Ovary (tissue), 9 donors: Measurements from ENCODE around the gene ZNF362. TPM values are rescaled to one million over a fixed set of nuclear protein-coding genes. Genes with fewer than 3 reads are reported as not detected.

ENCODE experiments used
- DNase-seq, 5 donors: peaks; one replicate each; pipeline ENCODE4 v3.0.0-alpha.2; 2019 to 2020
- H3K27ac ChIP-seq, 2 donors: fragments of 200-600 bp; one replicate each; pipeline versions ENCODE4 v1.5.1 to v1.8.0; 2019 to 2022
- H3K27me3 ChIP-seq: fragments of 200-600 bp; one replicate; pipeline ENCODE4 v1.8.0; 2022
- H3K36me3 ChIP-seq: fragments of 200-600 bp; sonication (generic); one replicate; pipeline ENCODE4 v1.5.1; 2019
- H3K4me1 ChIP-seq: one replicate; pipeline ENCODE4 v1.8.1; 2013; ENCODE audit warnings: mild to moderate bottlenecking, moderate library complexity; ENCODE audit not compliant: insufficient read depth
- H3K4me3 ChIP-seq: fragments of 200-600 bp; sonication (generic); one replicate; pipeline ENCODE4 v1.5.1; 2017
- H3K9me3 ChIP-seq, 2 donors: fragments of 200-600 bp in 1 of 2; sonication (generic) in 1 of 2; one replicate each; pipeline versions ENCODE4 v1.5.1 to v1.8.1; 2013 to 2019; ENCODE audit warnings: mild to moderate bottlenecking in 1 of 2, moderate library complexity in 1 of 2
- EP300 ChIP-seq: sonication (generic); formaldehyde crosslinking; IDR thresholded peaks from one replicate; pipeline ENCODE4 v1.6.1; 2017; ENCODE audit warnings: antibody characterized with exemption
- POLR2A ChIP-seq: fragments of 450-650 bp; IDR thresholded peaks from one replicate; pipeline ENCODE4 v1.6.1; 2017; ENCODE audit warnings: antibody characterized with exemption, mild to moderate bottlenecking, moderate library complexity
- WGBS, 3 donors: extraction: QIAGEN DNeasy Blood & Tissue Kit in 1 of 3; methylation state at CpG; one replicate each; pipeline versions ENCODE4 v1.1.5 to v1.1.7; 2013 to 2017; 5-methylcytosine and 5-hydroxymethylcytosine counted together
- intact Hi-C, 4 donors: fragments of 100-400 bp; cut with DNase I; formaldehyde crosslinking; loops; one replicate each; pipeline versions ENCODE4 v1.11.0 to v1.15.1; 2022 to 2023
- polyA plus RNA-seq, 2 donors: library from polyadenylated mRNA; stranded (reverse); fragments of 200-250 nt in 1 of 2; fragments of 350-450 nt in 1 of 2; fragmentation: Illumina TruSeq in 1 of 2; extraction: RNeasy Lipid Tissue Mini Kit (QIAGEN cat#74804) in 1 of 2; gene quantifications; one replicate each; pipeline ENCODE4 v1.2.3, GENCODE V29; 2013 to 2014
- total RNA-seq, 7 donors: library from RNA; depleted of rRNA in 2 of 7; stranded (reverse); fragments of >200 nt in 2 of 7; fragmentation: NEBNext Ultra II Directional in 3 of 7; extraction: Animal tissue kit (Norgen Biotek cat#: 25700) in 3 of 7; gene quantifications; one replicate each; pipeline versions ENCODE4 v1.1.0 to v1.2.4, GENCODE V29; 2016 to 2023
- TF ChIP-seq, protein P1 (sequence below), 3 donors: fragments of 450-650 bp in 2 of 3; fragments of 200-600 bp in 1 of 3; IDR thresholded peaks; one replicate each; pipeline versions ENCODE4 v1.5.1 to v1.8.0; 2016 to 2022; ENCODE audit warnings: antibody characterized with exemption in 3 of 3, mild to moderate bottlenecking in 1 of 3
- donor health status: DM: no; HTN: no; CAD: no; lungs with moderate emphysema.
- donor health status: DM: no; HTN: no; CAD: no.
- donor health status: Bipolar disorder and iron deficiency.
- donor health status: DM: yes; HTN: yes; CAD: no.
- donor health status: DM: no; HTN: no; CAD: no.
- donor health status: DM: yes; HTN: yes; CAD: no.

Gene ZNF362
- total and polyA plus RNA-seq, 9 donors, result 8.2 to 52.6 (median 32.7) TPM

DNA sequence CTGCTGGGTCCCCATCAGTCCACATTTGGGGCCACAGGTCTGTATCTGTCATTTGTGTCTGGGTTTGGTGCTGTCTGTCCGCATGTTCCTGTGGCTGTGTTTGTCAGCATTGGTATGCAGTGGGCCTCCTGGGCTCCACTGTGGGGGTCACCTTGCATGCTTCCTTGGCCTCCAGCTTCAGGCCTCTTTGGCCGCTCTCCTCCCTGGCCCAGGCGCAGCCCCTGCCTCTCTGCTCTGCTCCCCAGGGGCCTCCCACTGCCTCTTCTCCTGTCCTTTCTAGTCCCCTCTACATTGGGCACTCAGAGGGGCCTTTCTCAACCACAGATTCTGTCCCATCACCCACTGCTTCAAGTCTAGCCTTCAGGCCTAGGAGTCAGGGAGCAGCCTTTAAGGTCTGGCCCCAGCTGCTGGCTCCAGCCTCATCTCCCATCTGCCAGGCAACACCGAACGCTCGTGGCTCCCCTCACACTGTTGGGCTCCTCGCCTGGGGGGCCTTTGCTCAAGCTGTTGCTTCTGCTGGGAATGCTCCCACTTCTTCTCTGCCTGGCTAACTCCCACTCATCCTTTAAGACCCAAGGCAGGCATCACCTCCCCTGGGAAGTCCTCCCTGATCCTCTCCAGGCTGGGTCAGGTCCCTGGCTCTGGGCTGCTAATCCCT, 14.6 kb downstream of the ZNF362 start:
- TF ChIP-seq POLR2A (no peak), EP300 (no peak)
- TF ChIP-seq, protein P1, sequence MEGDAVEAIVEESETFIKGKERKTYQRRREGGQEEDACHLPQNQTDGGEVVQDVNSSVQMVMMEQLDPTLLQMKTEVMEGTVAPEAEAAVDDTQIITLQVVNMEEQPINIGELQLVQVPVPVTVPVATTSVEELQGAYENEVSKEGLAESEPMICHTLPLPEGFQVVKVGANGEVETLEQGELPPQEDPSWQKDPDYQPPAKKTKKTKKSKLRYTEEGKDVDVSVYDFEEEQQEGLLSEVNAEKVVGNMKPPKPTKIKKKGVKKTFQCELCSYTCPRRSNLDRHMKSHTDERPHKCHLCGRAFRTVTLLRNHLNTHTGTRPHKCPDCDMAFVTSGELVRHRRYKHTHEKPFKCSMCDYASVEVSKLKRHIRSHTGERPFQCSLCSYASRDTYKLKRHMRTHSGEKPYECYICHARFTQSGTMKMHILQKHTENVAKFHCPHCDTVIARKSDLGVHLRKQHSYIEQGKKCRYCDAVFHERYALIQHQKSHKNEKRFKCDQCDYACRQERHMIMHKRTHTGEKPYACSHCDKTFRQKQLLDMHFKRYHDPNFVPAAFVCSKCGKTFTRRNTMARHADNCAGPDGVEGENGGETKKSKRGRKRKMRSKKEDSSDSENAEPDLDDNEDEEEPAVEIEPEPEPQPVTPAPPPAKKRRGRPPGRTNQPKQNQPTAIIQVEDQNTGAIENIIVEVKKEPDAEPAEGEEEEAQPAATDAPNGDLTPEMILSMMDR (IDR thresholded peaks at IDR 0.05), result no peak
- 71 to 77% (median 72%) methylated on average over 7 of the region's 7 CpGs for WGBS, 3 donors
- Histone ChIP-seq H3K27ac (no peak overlapping the region), H3K4me1 (peaks cover 7% of the 10 kb centered on the region), H3K36me3 (no peaks in the 10 kb centered on the region), H3K9me3 (no peaks in the 10 kb centered on the region), H3K4me3 (no peak overlapping the region), H3K27me3 (no peaks in the 10 kb centered on the region)
- intact Hi-C loops, result no loop called here
- no peak for DNase-seq

DNA sequence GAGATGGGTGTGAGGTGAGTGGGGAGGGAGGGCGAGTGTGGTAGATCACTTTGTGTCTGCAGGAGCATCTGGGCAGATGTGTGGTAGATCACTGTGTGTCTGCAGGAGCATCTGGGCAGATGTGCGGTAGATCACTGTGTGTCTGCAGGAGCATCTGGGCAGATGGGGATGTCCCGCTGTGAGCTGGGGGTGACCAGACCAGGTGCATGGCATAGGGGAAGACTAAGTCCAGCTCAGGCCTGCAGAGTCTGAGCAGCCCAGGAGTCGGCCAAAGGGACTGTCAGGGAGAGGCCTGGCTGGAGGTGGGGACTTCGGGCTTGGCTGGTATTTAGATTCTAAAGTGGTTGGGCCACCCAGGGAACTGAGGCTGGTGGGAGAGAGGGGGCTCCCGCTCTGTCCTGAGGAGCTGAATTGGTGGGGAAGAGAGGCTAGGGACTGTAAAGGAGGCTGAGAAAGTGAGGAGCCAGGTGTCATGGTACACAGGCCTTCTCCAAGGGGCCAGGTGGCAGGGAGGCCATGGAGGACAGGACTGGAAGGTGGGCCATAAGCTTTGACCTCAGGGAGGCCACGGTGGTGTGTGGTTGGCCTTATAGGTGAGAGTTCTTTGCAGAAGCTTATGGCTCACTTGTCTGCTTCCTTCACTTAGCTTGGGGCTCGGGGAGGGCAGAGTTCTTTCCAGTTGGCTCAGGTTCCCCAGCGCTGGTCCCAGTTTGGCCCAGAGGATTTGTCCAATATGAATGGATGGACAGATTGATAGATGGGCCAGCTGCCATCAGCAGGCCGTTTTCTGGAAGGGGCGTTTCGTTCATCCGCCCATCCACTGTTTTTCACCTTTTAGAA, 15.6 kb downstream of the ZNF362 start:
- Histone ChIP-seq H3K4me3 (no peak overlapping the region), H3K4me1 (peaks cover 7% of the 10 kb centered on the region), H3K27me3 (no peaks in the 10 kb centered on the region), H3K27ac (no peak overlapping the region), H3K36me3 (no peaks in the 10 kb centered on the region), H3K9me3 (no peaks in the 10 kb centered on the region)
- TF ChIP-seq POLR2A, result no peak
- no peak for TF ChIP-seq EP300
- TF ChIP-seq, protein P1 (IDR thresholded peaks at IDR 0.05), result no peak
- intact Hi-C loops, result no loop called here
- 81 to 82% (median 81%) methylated on average over 13 of the region's 13 CpGs for WGBS, 3 donors
- DNase-seq, result peak in 1 of 5 donors; percentile 13

DNA sequence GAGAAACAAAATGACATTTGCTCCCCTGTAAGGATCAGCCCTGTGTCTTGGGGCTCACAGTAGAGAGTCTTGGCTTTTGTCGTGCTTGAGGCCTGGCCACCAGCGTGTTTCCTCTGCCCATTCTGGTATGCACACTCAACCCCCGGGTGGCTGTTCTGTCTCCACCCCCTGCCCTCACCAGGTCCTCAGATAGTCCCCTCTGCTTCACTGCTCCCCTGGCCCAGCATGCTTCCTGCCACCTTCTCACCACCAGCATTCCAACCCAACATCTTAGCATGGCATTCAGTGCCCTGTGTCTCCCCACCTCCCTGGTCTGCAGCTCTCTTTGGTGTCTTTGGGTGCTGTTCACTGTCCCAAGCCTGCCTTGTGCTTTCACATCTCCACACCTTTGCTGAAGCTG, 16.2 kb downstream of the ZNF362 start:
- intact Hi-C loops, result no loop called here
- H3K4me1 ChIP-seq, result peaks cover 7% of the 10 kb centered on the region
- no peaks in the 10 kb centered on the region for H3K27me3 ChIP-seq
- no peak overlapping the region for H3K4me3 ChIP-seq
- TF ChIP-seq POLR2A (no peak), EP300 (no peak)
- TF ChIP-seq, protein P1 (IDR thresholded peaks at IDR 0.05), result no peak
- H3K36me3 ChIP-seq, result no peaks in the 10 kb centered on the region
- H3K27ac ChIP-seq, result no peak overlapping the region
- no peaks in the 10 kb centered on the region for H3K9me3 ChIP-seq
- 55 to 63% (median 62%) methylated on average over 3 of the region's 3 CpGs for WGBS, 3 donors
- no peak for DNase-seq

DNA sequence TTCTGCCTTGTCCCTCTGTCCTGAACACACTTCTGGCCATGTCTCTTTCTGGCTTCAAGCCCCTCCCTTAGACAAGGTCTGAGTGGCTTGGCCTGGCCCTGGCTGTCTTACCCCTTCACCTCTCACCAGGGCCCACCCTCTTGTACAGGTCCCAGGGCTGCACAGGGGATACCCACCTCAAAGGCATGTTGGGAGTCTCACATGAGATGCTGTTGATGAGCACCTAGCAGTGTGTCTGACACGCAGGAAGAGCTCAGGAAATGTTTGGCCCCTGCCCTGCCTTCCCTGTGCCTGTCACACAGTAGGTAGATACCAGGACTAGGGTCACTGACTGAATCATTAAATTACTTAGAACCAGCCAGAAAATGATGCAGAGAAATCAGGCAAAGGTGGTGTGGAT, 16.6 kb downstream of the ZNF362 start:
- peak in 1 of 5 donors; percentile 9 for DNase-seq
- H3K4me1 ChIP-seq, result peaks cover 7% of the 10 kb centered on the region
- WGBS, 3 donors, result 71 to 84% (median 83%) methylated on average over 1 of the region's 1 CpG

More for the DNA sequence above, 16.6 kb downstream of the ZNF362 start:
- Histone ChIP-seq H3K36me3 (no peaks in the 10 kb centered on the region), H3K4me3 (no peak overlapping the region), H3K27me3 (no peaks in the 10 kb centered on the region), H3K27ac (no peak overlapping the region), H3K9me3 (no peaks in the 10 kb centered on the region)
- intact Hi-C loops, result no loop called here
- TF ChIP-seq, protein P1 (IDR thresholded peaks at IDR 0.05), result no peak
- TF ChIP-seq POLR2A, result no peak
- no peak for TF ChIP-seq EP300
